Measurements from ENCODE around the gene CACNA2D3. TPM values are rescaled to one million over a fixed set of nuclear protein-coding genes. Genes with fewer than 3 reads are reported as not detected.

Gene CACNA2D3
- total RNA-seq, 4 donors from 2014 or later, result 0.94 to 3.6 (median 2.1) TPM

DNA sequence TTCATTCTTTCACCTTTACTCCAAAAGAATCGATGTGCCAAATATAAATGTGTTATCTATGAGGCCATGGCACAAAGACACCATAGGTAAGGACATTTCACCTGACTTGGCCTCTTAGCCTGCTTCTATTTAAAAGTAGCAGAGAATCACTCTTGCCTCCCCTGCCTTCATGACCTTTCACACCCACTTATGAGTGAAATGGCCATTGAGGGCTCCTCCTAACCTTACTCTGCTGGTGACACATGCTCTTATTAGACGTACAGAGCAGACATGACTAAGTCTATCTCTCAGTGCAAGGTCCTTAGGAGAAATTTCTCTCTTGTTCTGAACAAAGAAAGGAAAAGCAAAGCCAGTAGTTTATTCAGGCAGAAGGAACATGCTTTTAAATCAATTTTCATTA lies 654.8 kb downstream of the CACNA2D3 start:
- TF ChIP-seq, protein P1, sequence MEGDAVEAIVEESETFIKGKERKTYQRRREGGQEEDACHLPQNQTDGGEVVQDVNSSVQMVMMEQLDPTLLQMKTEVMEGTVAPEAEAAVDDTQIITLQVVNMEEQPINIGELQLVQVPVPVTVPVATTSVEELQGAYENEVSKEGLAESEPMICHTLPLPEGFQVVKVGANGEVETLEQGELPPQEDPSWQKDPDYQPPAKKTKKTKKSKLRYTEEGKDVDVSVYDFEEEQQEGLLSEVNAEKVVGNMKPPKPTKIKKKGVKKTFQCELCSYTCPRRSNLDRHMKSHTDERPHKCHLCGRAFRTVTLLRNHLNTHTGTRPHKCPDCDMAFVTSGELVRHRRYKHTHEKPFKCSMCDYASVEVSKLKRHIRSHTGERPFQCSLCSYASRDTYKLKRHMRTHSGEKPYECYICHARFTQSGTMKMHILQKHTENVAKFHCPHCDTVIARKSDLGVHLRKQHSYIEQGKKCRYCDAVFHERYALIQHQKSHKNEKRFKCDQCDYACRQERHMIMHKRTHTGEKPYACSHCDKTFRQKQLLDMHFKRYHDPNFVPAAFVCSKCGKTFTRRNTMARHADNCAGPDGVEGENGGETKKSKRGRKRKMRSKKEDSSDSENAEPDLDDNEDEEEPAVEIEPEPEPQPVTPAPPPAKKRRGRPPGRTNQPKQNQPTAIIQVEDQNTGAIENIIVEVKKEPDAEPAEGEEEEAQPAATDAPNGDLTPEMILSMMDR (IDR thresholded peaks at IDR 0.05; ENCODE audit: low read depth), result no peak

DNA sequence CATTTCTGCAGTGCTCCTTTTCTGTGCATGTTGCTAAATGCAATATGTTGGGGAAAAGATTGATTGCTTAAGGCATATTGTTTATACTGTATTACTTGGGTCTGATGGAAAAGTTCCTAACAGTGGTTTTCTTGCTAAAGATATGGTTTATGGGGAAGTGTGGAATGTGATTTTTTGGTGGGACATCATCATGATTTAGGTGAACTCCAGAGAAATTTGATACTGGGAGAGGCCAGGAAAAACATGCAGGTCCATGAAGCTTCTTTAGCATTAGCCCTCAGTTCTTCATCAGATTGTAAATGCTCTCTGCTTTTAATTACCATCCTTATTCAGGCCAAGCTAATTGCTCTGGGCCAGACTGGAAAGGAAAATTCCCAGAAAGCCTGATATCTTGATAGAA lies 658.0 kb downstream of the CACNA2D3 start:
- TF ChIP-seq, protein P1 (IDR thresholded peaks at IDR 0.05; ENCODE audit: low read depth), result no peak

DNA sequence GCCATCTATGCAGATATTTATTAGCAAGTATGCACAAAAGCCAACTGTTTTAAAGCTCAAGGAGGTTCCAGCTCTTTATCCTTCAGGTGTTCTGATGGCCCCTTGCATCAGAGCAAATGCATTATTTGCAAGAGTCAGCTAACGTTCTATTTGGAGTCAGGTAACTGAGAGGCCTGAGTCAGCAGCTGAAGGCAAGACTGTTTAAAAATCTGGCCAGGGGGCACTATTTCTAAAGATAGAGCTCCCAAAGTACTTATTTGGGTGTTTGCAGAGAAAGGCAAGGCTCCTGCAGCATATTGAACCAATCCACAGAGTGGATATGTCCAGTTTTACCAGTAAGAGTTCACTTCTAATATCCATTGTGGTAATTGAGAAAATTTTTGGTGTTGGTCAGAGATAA lies 659.4 kb downstream of the CACNA2D3 start:
- TF ChIP-seq, protein P1 (IDR thresholded peaks at IDR 0.05; ENCODE audit: low read depth), result no peak

DNA sequence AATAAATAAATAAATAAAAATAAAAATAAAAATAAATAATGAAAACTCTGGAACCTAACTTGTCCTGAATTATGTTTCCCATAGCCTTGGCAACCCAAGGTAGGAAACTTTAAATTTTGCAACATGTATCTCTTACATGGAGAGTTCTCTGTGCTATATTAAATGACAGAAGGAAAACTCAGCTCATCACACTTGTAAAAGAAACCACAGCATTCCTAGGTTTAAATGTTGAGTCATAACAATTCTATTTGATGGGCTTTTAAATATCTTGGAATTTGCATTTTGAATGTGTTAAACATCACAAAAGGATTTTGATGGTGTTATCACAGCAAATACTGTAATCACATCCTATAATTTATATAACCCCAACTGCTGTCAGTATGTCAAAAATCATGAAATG lies 661.3 kb downstream of the CACNA2D3 start:
- TF ChIP-seq, protein P1 (IDR thresholded peaks at IDR 0.05; ENCODE audit: low read depth), result no peak

DNA sequence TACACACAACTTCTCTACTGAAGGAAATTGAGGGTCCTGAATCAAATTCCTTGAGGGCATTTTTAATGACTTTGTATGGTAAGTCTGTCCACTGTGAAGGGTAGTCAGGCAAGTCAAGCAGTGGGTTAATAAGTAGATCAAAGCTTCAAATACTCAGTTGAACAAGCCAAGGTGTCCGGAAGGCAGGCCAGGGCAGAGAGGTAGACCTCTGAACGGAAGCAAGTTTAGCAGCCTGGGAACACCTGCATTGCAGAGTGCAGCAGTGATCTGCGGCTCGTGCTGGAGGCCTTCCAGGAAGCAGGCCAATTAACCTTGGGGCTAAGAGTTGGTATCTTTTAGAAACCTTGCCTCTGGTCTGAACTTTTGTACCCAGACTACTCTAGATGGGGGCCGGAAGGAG lies 661.7 kb downstream of the CACNA2D3 start:
- TF ChIP-seq, protein P1 (IDR thresholded peaks at IDR 0.05; ENCODE audit: low read depth), result no peak

DNA sequence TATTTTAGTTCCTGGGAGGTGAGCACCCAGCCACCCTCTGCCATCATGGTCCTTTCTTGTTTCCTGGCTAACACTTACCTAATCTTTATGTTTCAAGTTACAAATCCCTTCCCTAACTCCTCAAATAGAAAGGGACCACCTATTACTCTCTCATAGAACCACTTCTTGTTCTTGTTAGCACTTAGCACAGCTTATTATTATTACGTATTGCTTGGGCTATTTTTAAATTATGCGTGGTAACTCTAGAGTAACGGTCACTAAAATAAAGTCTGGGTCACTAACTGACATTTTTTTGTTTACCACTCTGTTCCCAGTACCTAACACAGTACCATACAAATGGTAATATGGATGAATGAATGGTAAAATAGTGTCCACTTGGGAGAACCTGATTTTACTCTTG lies 663.6 kb downstream of the CACNA2D3 start:
- TF ChIP-seq, protein P1 (IDR thresholded peaks at IDR 0.05; ENCODE audit: low read depth), result no peak

DNA sequence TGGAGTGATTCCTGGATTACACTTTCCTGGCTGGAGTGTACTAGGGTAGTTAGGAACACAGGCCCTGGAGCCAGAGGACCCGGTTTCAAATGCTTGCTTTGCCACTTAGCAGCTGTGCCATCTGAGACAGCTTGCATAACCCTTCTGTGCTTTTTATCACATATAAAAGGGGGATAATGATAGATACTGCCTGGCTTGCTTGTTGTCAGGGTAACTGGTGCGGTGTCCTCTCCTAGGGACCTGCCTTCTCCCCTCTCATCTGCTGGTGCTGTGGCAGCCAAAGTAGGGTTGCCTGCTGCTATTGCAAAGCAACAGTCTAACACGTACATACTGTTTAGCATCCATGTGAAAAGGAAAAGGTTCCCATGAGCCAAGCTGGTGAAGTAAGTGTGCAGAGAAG lies 667.7 kb downstream of the CACNA2D3 start:
- TF ChIP-seq, protein P1 (IDR thresholded peaks at IDR 0.05; ENCODE audit: low read depth), result no peak
